Neural cell (in vitro differentiated cells): ENCODE measurements around the gene CHCHD10. TPM values are rescaled to one million over a fixed set of nuclear protein-coding genes. Genes with fewer than 3 reads are reported as not detected.

Experiments used
- H2AFZ ChIP-seq: fragments of 200-600, 300-800 bp; sonication (generic), shearing (Covaris generic); 2 replicates; pipeline ENCODE4 v1.6.0; 2014; ENCODE audit warnings: low read depth, mild to moderate bottlenecking, antibody characterized with exemption, low read length, moderate library complexity
- H3F3A ChIP-seq: fragments of 200-600 bp; shearing (Covaris generic); 2 replicates; pipeline ENCODE4 v1.6.1; 2016; ENCODE audit warnings: mild to moderate bottlenecking, moderate library complexity, mixed read lengths, antibody characterized with exemption, low read length; ENCODE audit not compliant: insufficient read depth, poor library complexity, severe bottlenecking
- H3K27ac ChIP-seq: fragments of 200-600, 300-800 bp; sonication (generic), shearing (Covaris generic); 2 replicates; pipeline ENCODE4 v1.5.1; 2014; ENCODE audit warnings: mild to moderate bottlenecking, low read length, moderate library complexity
- H3K27me3 ChIP-seq: fragments of 300-800, 200-600 bp; sonication (generic), shearing (Covaris generic); 2 replicates; pipeline ENCODE4 v1.6.0; 2014; ENCODE audit warnings: mild to moderate bottlenecking, low read depth, low read length, moderate library complexity; ENCODE audit not compliant: insufficient read depth
- H3K36me3 ChIP-seq: fragments of 300-800, 200-600 bp; sonication (generic), shearing (Covaris generic); 2 replicates; pipeline ENCODE4 v1.5.1; 2014; ENCODE audit warnings: mild to moderate bottlenecking, antibody characterized with exemption, low read length, moderate library complexity; ENCODE audit not compliant: insufficient read depth
- H3K4me2 ChIP-seq: fragments of 300-800, 200-600 bp; sonication (generic), shearing (Covaris generic); 2 replicates; pipeline ENCODE4 v1.6.0; 2014; ENCODE audit warnings: mild to moderate bottlenecking, low read length
- H3K4me3 ChIP-seq: fragments of 300-800, 200-600 bp; sonication (generic), shearing (Covaris generic); 2 replicates; pipeline ENCODE4 v1.5.1; 2014; ENCODE audit warnings: mild to moderate bottlenecking, low read length, moderate library complexity
- H3K79me2 ChIP-seq: fragments of 200-600 bp; shearing (Covaris generic); replicated peaks from 2 replicates; pipeline ENCODE4 v1.6.0; 2014; ENCODE audit warnings: mild to moderate bottlenecking, low read length, moderate library complexity; ENCODE audit not compliant: insufficient read depth
- H3K9ac ChIP-seq: fragments of 300-800, 200-600 bp; sonication (generic), shearing (Covaris generic); 2 replicates; pipeline ENCODE4 v1.6.1; 2016; ENCODE audit warnings: mild to moderate bottlenecking, low read length, mixed read lengths
- H3K9me2 ChIP-seq: fragments of 200-600 bp; shearing (Covaris generic); 2 replicates; pipeline ENCODE4 v1.6.1; 2016; ENCODE audit warnings: mild to moderate bottlenecking, low read length, mixed read lengths; ENCODE audit not compliant: insufficient read depth
- H3K9me3 ChIP-seq: fragments of 200-600, 300-800 bp; sonication (generic), shearing (Covaris generic); 2 replicates; pipeline ENCODE4 v1.6.1; 2016; ENCODE audit warnings: mild to moderate bottlenecking, mixed run types, low read length, moderate library complexity, mixed read lengths
- H4K20me1 ChIP-seq: fragments of 200-600 bp; shearing (Covaris generic); 2 replicates; pipeline ENCODE4 v1.6.1; 2016; ENCODE audit warnings: mild to moderate bottlenecking, mixed run types; ENCODE audit not compliant: insufficient read depth
- EP300 ChIP-seq: fragments of 450-650 bp; conservative IDR thresholded peaks from 2 replicates; pipeline ENCODE4 v1.6.1; 2014; ENCODE audit warnings: antibody characterized with exemption, mild to moderate bottlenecking, moderate library complexity; ENCODE audit not compliant: poor library complexity, severe bottlenecking
- EZH2 ChIP-seq: fragments of 200-600, 300-800 bp; shearing (Covaris generic), sonication (generic); IDR thresholded peaks from 2 replicates; pipeline ENCODE4 v1.6.1; 2014; ENCODE audit warnings: antibody characterized with exemption, low read length, borderline replicate concordance, mild to moderate bottlenecking; ENCODE audit not compliant: insufficient read depth, poor library complexity, severe bottlenecking
- MXI1 ChIP-seq: fragments of 450-650 bp; conservative IDR thresholded peaks from 2 replicates; pipeline ENCODE4 v1.6.1; 2014; ENCODE audit warnings: antibody characterized with exemption, mild to moderate bottlenecking; ENCODE audit not compliant: poor library complexity, severe bottlenecking
- POLR2AphosphoS5 ChIP-seq: IDR thresholded peaks from 2 replicates; pipeline ENCODE4 v1.6.1; 2012
- RAD21 ChIP-seq: fragments of 450-650 bp; conservative IDR thresholded peaks from 2 replicates; pipeline ENCODE4 v1.6.1; 2014; ENCODE audit warnings: antibody characterized with exemption, mild to moderate bottlenecking, moderate library complexity
- SMC3 ChIP-seq: fragments of 450-650 bp; conservative IDR thresholded peaks from 2 replicates; pipeline ENCODE4 v1.6.1; 2014; ENCODE audit warnings: antibody characterized with exemption, mild to moderate bottlenecking, moderate library complexity; ENCODE audit not compliant: poor library complexity
- TAF1 ChIP-seq: IDR thresholded peaks from 2 replicates; pipeline ENCODE4 v1.6.1; 2012; ENCODE audit warnings: low read depth
- polyA plus RNA-seq: library from polyadenylated mRNA; depleted of rRNA; stranded (reverse); fragments of >200 nt; gene quantifications from 2 replicates; pipeline ENCODE4 v1.2.3, GENCODE V29; 2014
- TF ChIP-seq, protein P1 (sequence below): IDR thresholded peaks from 2 replicates; pipeline ENCODE4 v1.6.1; 2012; ENCODE audit warnings: borderline replicate concordance
- TF ChIP-seq, protein P2 (sequence below): fragments of 450-650 bp; IDR thresholded peaks from 2 replicates; pipeline ENCODE4 v1.5.1; 2014; ENCODE audit warnings: antibody characterized with exemption, mild to moderate bottlenecking, moderate library complexity; ENCODE audit not compliant: poor library complexity, severe bottlenecking

Gene CHCHD10
- polyA plus RNA-seq, 1 donor from 2014 or later: not detected

DNA sequence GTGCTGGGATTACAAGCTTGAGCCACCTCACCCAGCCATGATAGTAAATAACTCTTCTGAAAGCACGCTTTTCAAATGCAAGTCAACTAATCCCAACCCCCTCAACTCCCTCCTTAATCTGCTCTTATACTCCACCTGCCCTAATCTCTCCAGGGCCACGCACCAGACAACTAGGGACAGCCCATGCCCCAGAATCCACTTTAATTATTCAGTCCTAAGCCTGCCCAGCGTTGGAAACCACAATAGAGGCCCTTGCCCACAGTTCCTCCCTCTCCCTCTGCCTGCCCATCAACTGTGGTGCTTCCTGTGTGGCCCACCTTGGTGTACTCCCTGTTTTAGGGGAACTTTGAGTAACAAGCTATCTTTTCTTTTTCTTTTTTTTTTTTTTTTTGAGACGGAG, 10.9 kb downstream of the CHCHD10 start:
- H3K9ac ChIP-seq: no peak overlapping the region
- no peak overlapping the region for H2AFZ ChIP-seq
- no peaks in the 10 kb centered on the region for H4K20me1 ChIP-seq
- no peak for TF ChIP-seq SMC3
- TF ChIP-seq MXI1: no peak
- no peak for TF ChIP-seq EZH2
- TF ChIP-seq, protein P1, sequence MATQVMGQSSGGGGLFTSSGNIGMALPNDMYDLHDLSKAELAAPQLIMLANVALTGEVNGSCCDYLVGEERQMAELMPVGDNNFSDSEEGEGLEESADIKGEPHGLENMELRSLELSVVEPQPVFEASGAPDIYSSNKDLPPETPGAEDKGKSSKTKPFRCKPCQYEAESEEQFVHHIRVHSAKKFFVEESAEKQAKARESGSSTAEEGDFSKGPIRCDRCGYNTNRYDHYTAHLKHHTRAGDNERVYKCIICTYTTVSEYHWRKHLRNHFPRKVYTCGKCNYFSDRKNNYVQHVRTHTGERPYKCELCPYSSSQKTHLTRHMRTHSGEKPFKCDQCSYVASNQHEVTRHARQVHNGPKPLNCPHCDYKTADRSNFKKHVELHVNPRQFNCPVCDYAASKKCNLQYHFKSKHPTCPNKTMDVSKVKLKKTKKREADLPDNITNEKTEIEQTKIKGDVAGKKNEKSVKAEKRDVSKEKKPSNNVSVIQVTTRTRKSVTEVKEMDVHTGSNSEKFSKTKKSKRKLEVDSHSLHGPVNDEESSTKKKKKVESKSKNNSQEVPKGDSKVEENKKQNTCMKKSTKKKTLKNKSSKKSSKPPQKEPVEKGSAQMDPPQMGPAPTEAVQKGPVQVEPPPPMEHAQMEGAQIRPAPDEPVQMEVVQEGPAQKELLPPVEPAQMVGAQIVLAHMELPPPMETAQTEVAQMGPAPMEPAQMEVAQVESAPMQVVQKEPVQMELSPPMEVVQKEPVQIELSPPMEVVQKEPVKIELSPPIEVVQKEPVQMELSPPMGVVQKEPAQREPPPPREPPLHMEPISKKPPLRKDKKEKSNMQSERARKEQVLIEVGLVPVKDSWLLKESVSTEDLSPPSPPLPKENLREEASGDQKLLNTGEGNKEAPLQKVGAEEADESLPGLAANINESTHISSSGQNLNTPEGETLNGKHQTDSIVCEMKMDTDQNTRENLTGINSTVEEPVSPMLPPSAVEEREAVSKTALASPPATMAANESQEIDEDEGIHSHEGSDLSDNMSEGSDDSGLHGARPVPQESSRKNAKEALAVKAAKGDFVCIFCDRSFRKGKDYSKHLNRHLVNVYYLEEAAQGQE: no peak
- no peak for TF ChIP-seq RAD21
- TF ChIP-seq EP300: no peak
- TF ChIP-seq, protein P2, sequence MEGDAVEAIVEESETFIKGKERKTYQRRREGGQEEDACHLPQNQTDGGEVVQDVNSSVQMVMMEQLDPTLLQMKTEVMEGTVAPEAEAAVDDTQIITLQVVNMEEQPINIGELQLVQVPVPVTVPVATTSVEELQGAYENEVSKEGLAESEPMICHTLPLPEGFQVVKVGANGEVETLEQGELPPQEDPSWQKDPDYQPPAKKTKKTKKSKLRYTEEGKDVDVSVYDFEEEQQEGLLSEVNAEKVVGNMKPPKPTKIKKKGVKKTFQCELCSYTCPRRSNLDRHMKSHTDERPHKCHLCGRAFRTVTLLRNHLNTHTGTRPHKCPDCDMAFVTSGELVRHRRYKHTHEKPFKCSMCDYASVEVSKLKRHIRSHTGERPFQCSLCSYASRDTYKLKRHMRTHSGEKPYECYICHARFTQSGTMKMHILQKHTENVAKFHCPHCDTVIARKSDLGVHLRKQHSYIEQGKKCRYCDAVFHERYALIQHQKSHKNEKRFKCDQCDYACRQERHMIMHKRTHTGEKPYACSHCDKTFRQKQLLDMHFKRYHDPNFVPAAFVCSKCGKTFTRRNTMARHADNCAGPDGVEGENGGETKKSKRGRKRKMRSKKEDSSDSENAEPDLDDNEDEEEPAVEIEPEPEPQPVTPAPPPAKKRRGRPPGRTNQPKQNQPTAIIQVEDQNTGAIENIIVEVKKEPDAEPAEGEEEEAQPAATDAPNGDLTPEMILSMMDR: no peak
- no peak for TF ChIP-seq TAF1
- TF ChIP-seq POLR2AphosphoS5: no peak
- no peaks in the 10 kb centered on the region for H3K9me2 ChIP-seq
- H3K27me3 ChIP-seq: no peaks in the 10 kb centered on the region
- H3K9me3 ChIP-seq: no peaks in the 10 kb centered on the region
- no peaks in the 10 kb centered on the region for H3F3A ChIP-seq
- no peaks in the 10 kb centered on the region for H3K36me3 ChIP-seq
- no peaks in the 10 kb centered on the region for H3K79me2 ChIP-seq
- no peak overlapping the region for H3K4me2 ChIP-seq
- no peak overlapping the region for H3K27ac ChIP-seq
- H3K4me3 ChIP-seq: no peak overlapping the region

DNA sequence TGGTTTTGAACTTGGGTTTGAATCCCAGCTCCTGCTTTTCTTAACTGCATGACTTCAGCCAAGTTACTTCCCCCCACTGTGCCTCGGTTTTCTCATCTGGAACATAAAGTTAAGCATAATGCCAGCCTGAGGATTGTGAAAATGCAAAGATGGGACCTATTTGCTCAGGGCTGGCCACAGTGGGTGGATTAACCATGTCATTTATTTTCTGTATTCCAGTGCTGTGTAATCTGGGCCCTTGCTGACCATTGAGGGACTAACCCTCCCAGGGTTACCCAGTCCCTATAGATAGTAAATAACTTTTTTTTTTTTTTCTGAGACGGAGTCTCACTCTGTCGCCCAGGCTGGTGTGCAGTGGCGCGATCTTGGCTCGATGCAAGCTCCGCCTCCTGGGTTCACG, 12.1 kb downstream of the CHCHD10 start:
- H3F3A ChIP-seq: no peaks in the 10 kb centered on the region
- TF ChIP-seq TAF1 (no peak), MXI1 (no peak), EP300 (no peak), POLR2AphosphoS5 (no peak)
- TF ChIP-seq, protein P1: no peak
- TF ChIP-seq, protein P2: no peak
- H3K27ac ChIP-seq: no peak overlapping the region
- H3K4me3 ChIP-seq: no peak overlapping the region
- no peaks in the 10 kb centered on the region for H3K27me3 ChIP-seq
- no peak overlapping the region for H2AFZ ChIP-seq
- H3K9ac ChIP-seq: no peak overlapping the region
- no peaks in the 10 kb centered on the region for H3K9me3 ChIP-seq
- H3K36me3 ChIP-seq: no peaks in the 10 kb centered on the region
- H3K79me2 ChIP-seq: no peaks in the 10 kb centered on the region
- no peak overlapping the region for H3K4me2 ChIP-seq
- no peaks in the 10 kb centered on the region for H3K9me2 ChIP-seq
- H4K20me1 ChIP-seq: no peaks in the 10 kb centered on the region
